Mucosa of rectum (tissue), 2 donors: ENCODE data around the gene RCOR3.
"Not testable (repeated sequence)": the region's sequence is repeated elsewhere in the genome, so short reads cannot be mapped to it uniquely, and the experiment has no call there.

Experiments
- H3K27ac ChIP-seq, 2 donors: one replicate each; pipeline ENCODE4 v1.7.0; 2013; ENCODE audit warnings: inconsistent platforms in 2 of 2, low read depth in 2 of 2, low read length in 2 of 2
- H3K27me3 ChIP-seq, 2 donors: one replicate each; pipeline ENCODE4 v1.7.0; 2013; ENCODE audit warnings: low read length in 2 of 2; ENCODE audit not compliant: control insufficient read depth in 2 of 2, insufficient read depth in 2 of 2
- H3K36me3 ChIP-seq, 2 donors: one replicate each; pipeline ENCODE4 v1.7.0; 2013; ENCODE audit warnings: low read length in 2 of 2; ENCODE audit not compliant: control insufficient read depth in 2 of 2, insufficient read depth in 2 of 2
- H3K4me1 ChIP-seq, 2 donors: one replicate each; pipeline ENCODE4 v1.7.0; 2013; ENCODE audit warnings: low read length in 2 of 2, mild to moderate bottlenecking in 1 of 2; ENCODE audit not compliant: control insufficient read depth in 2 of 2, insufficient read depth in 2 of 2
- H3K4me3 ChIP-seq, 2 donors: one replicate each; pipeline ENCODE4 v1.7.0; 2013; ENCODE audit warnings: low read length in 2 of 2
- H3K9ac ChIP-seq, 2 donors: one replicate each; pipeline ENCODE4 v1.7.0; 2013; ENCODE audit warnings: low read length in 2 of 2, low read depth in 1 of 2, mild to moderate bottlenecking in 1 of 2
- H3K9me3 ChIP-seq, 2 donors: one replicate each; pipeline ENCODE4 v1.7.0; 2013; ENCODE audit warnings: low read length in 2 of 2; ENCODE audit not compliant: control insufficient read depth in 2 of 2
- donor health status: healthy.
- donor health status: Normal muscosa, but diverticular disease.

Gene RCOR3

GRCh38 chr1:211236633-211237320 is 22.4 kb upstream of the RCOR3 start:
- no peaks in the 10 kb centered on the region for H3K9me3 ChIP-seq
- H3K9ac ChIP-seq, result no peak overlapping the region
- no peaks in the 10 kb centered on the region for H3K36me3 ChIP-seq

GRCh38 chr1:211237579-211237978 is 21.6 kb upstream of the RCOR3 start:
- no peaks in the 10 kb centered on the region for H3K9me3 ChIP-seq
- no peak overlapping the region for H3K4me3 ChIP-seq
- H3K27ac ChIP-seq, result no peak overlapping the region
- no peaks in the 10 kb centered on the region for H3K27me3 ChIP-seq
- H3K4me1 ChIP-seq, result no peaks in the 10 kb centered on the region
- H3K9ac ChIP-seq, result no peak overlapping the region
- no peaks in the 10 kb centered on the region for H3K36me3 ChIP-seq

More at GRCh38 chr1:211236633-211237320, 22.4 kb upstream of the RCOR3 start:
- Histone ChIP-seq H3K27ac (no peak overlapping the region), H3K4me3 (no peak overlapping the region), H3K27me3 (no peaks in the 10 kb centered on the region), H3K4me1 (no peaks in the 10 kb centered on the region)

GRCh38 chr1:211240567-211240966 is 18.6 kb upstream of the RCOR3 start:
- not testable (repeated sequence) for H3K4me1 ChIP-seq, H3K9ac ChIP-seq, H3K27me3 ChIP-seq, H3K4me3 ChIP-seq, H3K9me3 ChIP-seq, H3K27ac ChIP-seq, H3K36me3 ChIP-seq

GRCh38 chr1:211241071-211241470 is 18.1 kb upstream of the RCOR3 start:
- Histone ChIP-seq H3K4me1 (no peaks in the 10 kb centered on the region), H3K4me3 (no peak overlapping the region), H3K27ac (no peak overlapping the region), H3K27me3 (no peaks in the 10 kb centered on the region), H3K9me3 (no peaks in the 10 kb centered on the region), H3K9ac (no peak overlapping the region), H3K36me3 (no peaks in the 10 kb centered on the region)

GRCh38 chr1:211243639-211244038 is 15.5 kb upstream of the RCOR3 start:
- not testable (repeated sequence) for H3K9ac ChIP-seq, H3K9me3 ChIP-seq, H3K36me3 ChIP-seq, H3K4me1 ChIP-seq, H3K27me3 ChIP-seq, H3K4me3 ChIP-seq, H3K27ac ChIP-seq

- H3K9me3 ChIP-seq, H3K4me3 ChIP-seq, H3K27me3 ChIP-seq, H3K36me3 ChIP-seq, H3K27ac ChIP-seq, H3K9ac ChIP-seq, H3K4me1 ChIP-seq: not testable (repeated sequence)
Measured at GRCh38 chr1:211246583-211246982, 12.6 kb upstream of the RCOR3 start.

GRCh38 chr1:211247921-211248320 is 11.2 kb upstream of the RCOR3 start:
- H3K36me3 ChIP-seq, result no peaks in the 10 kb centered on the region
- H3K4me3 ChIP-seq, result no peak overlapping the region
- H3K9ac ChIP-seq, result no peak overlapping the region
- no peak overlapping the region for H3K27ac ChIP-seq
- H3K4me1 ChIP-seq, result no peaks in the 10 kb centered on the region
- no peaks in the 10 kb centered on the region for H3K9me3 ChIP-seq
- no peaks in the 10 kb centered on the region for H3K27me3 ChIP-seq

GRCh38 chr1:211249611-211250010 is 9.6 kb upstream of the RCOR3 start:
- not testable (repeated sequence) for H3K9me3 ChIP-seq, H3K27me3 ChIP-seq, H3K4me1 ChIP-seq, H3K27ac ChIP-seq, H3K36me3 ChIP-seq, H3K9ac ChIP-seq, H3K4me3 ChIP-seq

GRCh38 chr1:211257826-211258225 is 1.3 kb upstream of the RCOR3 start:
- peaks cover 12 to 16% of the 10 kb centered on the region in 2 donors for H3K4me1 ChIP-seq
- no peaks in the 10 kb centered on the region for H3K9me3 ChIP-seq
- H3K36me3 ChIP-seq, result no peaks in the 10 kb centered on the region
- peak overlapping the region; percentile 93 to 96 for H3K9ac ChIP-seq
- peak overlapping the region; percentile 99 for H3K27ac ChIP-seq
- H3K4me3 ChIP-seq, result peak overlapping the region; percentile 86 to 95
- no peaks in the 10 kb centered on the region for H3K27me3 ChIP-seq

- Histone ChIP-seq H3K4me3 (peak overlapping the region; percentile 86 to 95), H3K36me3 (no peaks in the 10 kb centered on the region), H3K9ac (peak overlapping the region; percentile 93 to 96), H3K27me3 (no peaks in the 10 kb centered on the region), H3K9me3 (no peaks in the 10 kb centered on the region), H3K4me1 (peaks cover 12 to 16% of the 10 kb centered on the region in 2 donors), H3K27ac (peak overlapping the region; percentile 99)
Measured at GRCh38 chr1:211258310-211258755, 833 bp upstream of the RCOR3 start.
